Panc1 (cell line): Measurements from ENCODE around the gene PNO1.

ENCODE experiments used
- CTCF ChIP-seq: fragments of 450-650 bp; IDR thresholded peaks from 2 replicates; pipeline ENCODE4 v1.5.1; 2017; ENCODE audit warnings: mild to moderate bottlenecking
- POLR2AphosphoS5 ChIP-seq: IDR thresholded peaks from 2 replicates; pipeline ENCODE4 v1.6.1; 2012; ENCODE audit warnings: mild to moderate bottlenecking, low read depth, low read length, moderate library complexity

GRCh38 chr2:68125821-68126220, 31.9 kb upstream of the PNO1 start:
- TF ChIP-seq CTCF: no peak
- no peak for TF ChIP-seq POLR2AphosphoS5
